ENCODE measurements around the gene PKP4. TPM values are rescaled to one million over a fixed set of nuclear protein-coding genes. Genes with fewer than 3 reads are reported as not detected.

PKP4 gene
- total RNA-seq, 2 donors from 2014 or later: 90.5 to 102 TPM

DNA sequence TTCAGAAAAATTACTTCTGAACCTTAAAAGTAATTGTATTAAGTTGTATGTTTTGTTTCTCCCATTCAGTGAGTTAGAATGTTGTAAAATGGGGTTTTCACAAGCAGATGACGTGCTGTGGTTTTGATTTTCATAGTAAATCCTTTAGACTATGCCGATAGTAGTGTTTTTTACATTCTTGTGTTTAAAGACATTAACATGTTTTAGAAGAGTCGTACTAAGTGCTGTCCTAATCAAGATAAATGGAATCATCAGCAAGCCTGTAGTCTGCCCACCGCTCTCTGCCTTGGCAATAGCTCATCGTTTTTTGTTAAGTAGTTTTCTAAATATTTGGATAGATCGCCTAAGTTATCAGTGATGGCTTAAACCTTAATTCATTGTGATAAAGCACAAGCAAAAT is 21.5 kb downstream of the PKP4 start:
- no peaks in the 10 kb centered on the region for H3K27me3 Mint-ChIP-seq (ENCODE audit: insufficient read depth)
- Histone ChIP-seq H3K36me3 (ENCODE audit: control insufficient read depth, insufficient read depth, low read length) (peaks cover 10% of the 10 kb centered on the region), H3K9ac (ENCODE audit: extremely low read depth, low read length, poor library complexity, severe bottlenecking) (no peak overlapping the region), H3K27me3 (ENCODE audit: control insufficient read depth, insufficient read depth, low read length, poor library complexity, severe bottlenecking) (no peaks in the 10 kb centered on the region), H3K4me3 (ENCODE audit: low read length) (no peak overlapping the region), H3K9me3 (ENCODE audit: control insufficient read depth, low read length) (peaks cover 3% of the 10 kb centered on the region), H3K4me1 (ENCODE audit: control insufficient read depth, insufficient read depth, low read length) (no peaks in the 10 kb centered on the region), H3K27ac (ENCODE audit: low read depth, low read length) (no peak overlapping the region)
- no peak for DNase-seq
- no peak overlapping the region for H3K4me3 Mint-ChIP-seq
- TF ChIP-seq, protein P1, sequence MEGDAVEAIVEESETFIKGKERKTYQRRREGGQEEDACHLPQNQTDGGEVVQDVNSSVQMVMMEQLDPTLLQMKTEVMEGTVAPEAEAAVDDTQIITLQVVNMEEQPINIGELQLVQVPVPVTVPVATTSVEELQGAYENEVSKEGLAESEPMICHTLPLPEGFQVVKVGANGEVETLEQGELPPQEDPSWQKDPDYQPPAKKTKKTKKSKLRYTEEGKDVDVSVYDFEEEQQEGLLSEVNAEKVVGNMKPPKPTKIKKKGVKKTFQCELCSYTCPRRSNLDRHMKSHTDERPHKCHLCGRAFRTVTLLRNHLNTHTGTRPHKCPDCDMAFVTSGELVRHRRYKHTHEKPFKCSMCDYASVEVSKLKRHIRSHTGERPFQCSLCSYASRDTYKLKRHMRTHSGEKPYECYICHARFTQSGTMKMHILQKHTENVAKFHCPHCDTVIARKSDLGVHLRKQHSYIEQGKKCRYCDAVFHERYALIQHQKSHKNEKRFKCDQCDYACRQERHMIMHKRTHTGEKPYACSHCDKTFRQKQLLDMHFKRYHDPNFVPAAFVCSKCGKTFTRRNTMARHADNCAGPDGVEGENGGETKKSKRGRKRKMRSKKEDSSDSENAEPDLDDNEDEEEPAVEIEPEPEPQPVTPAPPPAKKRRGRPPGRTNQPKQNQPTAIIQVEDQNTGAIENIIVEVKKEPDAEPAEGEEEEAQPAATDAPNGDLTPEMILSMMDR (conservative IDR thresholded peaks at IDR 0.05): no peak
- peaks cover 22% of the 10 kb centered on the region for H3K4me1 Mint-ChIP-seq
- H3K9me3 Mint-ChIP-seq: peaks cover 2% of the 10 kb centered on the region
- WGBS, 2 experiments (ENCODE audit: insufficient coverage in 1 of 2, insufficient read length in 1 of 2): 92 to 97% methylated on average over 5 to 6 of the region's 6 CpGs
- peaks cover 8% of the 10 kb centered on the region for H3K36me3 Mint-ChIP-seq (ENCODE audit: low read depth)
- H3K27ac Mint-ChIP-seq: no peak overlapping the region

DNA sequence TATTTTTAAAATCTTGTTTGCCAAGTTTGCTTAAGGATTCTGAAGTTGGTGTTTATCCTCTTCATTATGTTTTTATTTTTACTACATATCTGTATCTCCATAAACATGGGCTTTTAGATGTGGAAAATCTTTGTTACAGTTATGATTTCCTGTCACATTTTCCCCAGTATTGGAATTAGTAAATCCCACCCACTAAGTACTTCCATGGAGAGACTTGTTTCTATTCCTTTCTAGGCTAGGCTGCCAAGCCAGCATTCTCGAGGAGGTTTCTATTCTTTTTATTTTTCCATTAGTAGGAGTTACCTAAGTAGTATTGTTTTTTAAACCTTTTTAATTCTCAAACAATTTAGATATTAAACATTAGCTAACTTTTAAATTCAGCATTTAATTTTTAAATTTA is 22.1 kb downstream of the PKP4 start:
- no peaks in the 10 kb centered on the region for H3K9me3 Mint-ChIP-seq
- WGBS, 2 experiments (ENCODE audit: insufficient coverage in 1 of 2, insufficient read length in 1 of 2): no CpG with 5 or more reads among the region's 1 CpG
- TF ChIP-seq, protein P1 (conservative IDR thresholded peaks at IDR 0.05): no peak
- DNase-seq: no peak
- H3K27me3 Mint-ChIP-seq (ENCODE audit: insufficient read depth): no peaks in the 10 kb centered on the region
- peaks cover 7% of the 10 kb centered on the region for H3K36me3 Mint-ChIP-seq (ENCODE audit: low read depth)
- Histone ChIP-seq H3K4me3 (ENCODE audit: low read length) (no peak overlapping the region), H3K9me3 (ENCODE audit: control insufficient read depth, low read length) (no peaks in the 10 kb centered on the region), H3K9ac (ENCODE audit: extremely low read depth, low read length, poor library complexity, severe bottlenecking) (no peak overlapping the region), H3K36me3 (ENCODE audit: control insufficient read depth, insufficient read depth, low read length) (peaks cover 7% of the 10 kb centered on the region), H3K27me3 (ENCODE audit: control insufficient read depth, insufficient read depth, low read length, poor library complexity, severe bottlenecking) (no peaks in the 10 kb centered on the region), H3K4me1 (ENCODE audit: control insufficient read depth, insufficient read depth, low read length) (no peaks in the 10 kb centered on the region), H3K27ac (ENCODE audit: low read depth, low read length) (no peak overlapping the region)
- H3K4me3 Mint-ChIP-seq: no peak overlapping the region
- H3K4me1 Mint-ChIP-seq: peaks cover 22% of the 10 kb centered on the region
- H3K27ac Mint-ChIP-seq: no peak overlapping the region

DNA sequence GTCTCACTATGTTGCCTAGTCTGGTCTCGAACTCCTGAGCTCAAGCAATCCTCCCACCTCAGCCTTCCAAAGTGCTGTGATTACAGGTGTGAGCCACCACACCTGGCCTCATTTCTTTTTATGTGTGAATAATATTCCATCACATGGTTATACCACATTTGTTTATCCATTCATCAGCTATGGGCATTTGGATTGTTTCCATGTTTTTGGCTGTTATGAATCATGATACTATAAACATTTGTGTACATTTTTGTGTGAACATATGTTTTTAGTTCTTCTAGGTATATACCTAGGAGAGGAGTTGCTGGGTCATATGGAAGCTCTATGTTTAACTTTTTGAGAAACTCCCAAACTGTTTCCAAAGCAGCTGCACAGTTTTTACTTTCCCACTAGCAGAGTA is 24.4 kb downstream of the PKP4 start:
- no peak overlapping the region for H3K9ac ChIP-seq (ENCODE audit: extremely low read depth, low read length, poor library complexity, severe bottlenecking)
- Mint-ChIP-seq H3K27me3 (ENCODE audit: insufficient read depth) (no peaks in the 10 kb centered on the region), H3K36me3 (ENCODE audit: low read depth) (peaks cover 9% of the 10 kb centered on the region), H3K9me3 (no peaks in the 10 kb centered on the region), H3K4me3 (no peak overlapping the region), H3K27ac (no peak overlapping the region), H3K4me1 (peaks cover 13% of the 10 kb centered on the region)
- no peaks in the 10 kb centered on the region for H3K4me1 ChIP-seq (ENCODE audit: control insufficient read depth, insufficient read depth, low read length)
- WGBS, 2 experiments (ENCODE audit: insufficient coverage in 1 of 2, insufficient read length in 1 of 2): 92% methylated on average over 1 of the region's 1 CpG; no CpG with 5 or more reads in 1 of the 2 experiments
- TF ChIP-seq, protein P1 (conservative IDR thresholded peaks at IDR 0.05): no peak
- peaks cover 5% of the 10 kb centered on the region for H3K36me3 ChIP-seq (ENCODE audit: control insufficient read depth, insufficient read depth, low read length)
- no peak overlapping the region for H3K4me3 ChIP-seq (ENCODE audit: low read length)
- no peaks in the 10 kb centered on the region for H3K9me3 ChIP-seq (ENCODE audit: control insufficient read depth, low read length)
- H3K27me3 ChIP-seq (ENCODE audit: control insufficient read depth, insufficient read depth, low read length, poor library complexity, severe bottlenecking): no peaks in the 10 kb centered on the region
- no peak overlapping the region for H3K27ac ChIP-seq (ENCODE audit: low read depth, low read length)
- no peak for DNase-seq

All from endodermal cell (in vitro differentiated cells).